Activated CD4-positive, alpha-beta memory T cell treated with anti-CD3 and anti-CD28 coated beads, Interleukin-2, amount 10 ng/mL, durations not matched to agents 7 days and 5 days (primary cell): ENCODE measurements around the gene CFAP20DC. TPM values are rescaled to one million over a fixed set of nuclear protein-coding genes. Genes with fewer than 3 reads are reported as not detected.
"Not testable (repeated sequence)": the region's sequence is repeated elsewhere in the genome, so short reads cannot be mapped to it uniquely, and the experiment has no call there.

Source experiments
- CTCF ChIA-PET: fragments of 350-600 bp; sonication (Branson Sonifier 250); formaldehyde crosslinking; loops from one replicate; lab custom pipeline; 2021; ENCODE audit warnings: antibody characterized with exemption, inconsistent platforms; lab: Charles Lee
- POLR2A ChIA-PET: fragments of 350-600 bp; sonication (Branson Sonifier 250); formaldehyde crosslinking; loops from one replicate; lab custom pipeline; 2021; ENCODE audit warnings: antibody characterized with exemption; lab: Charles Lee
- DNase-seq: peaks from one replicate; pipeline ENCODE4 v3.0.0-alpha.2; 2020
- H3K27ac Mint-ChIP-seq: one replicate; pipeline ENCODE4 v1.8.0; 2021; ENCODE audit warnings: mild to moderate bottlenecking, mixed read lengths
- H3K27me3 Mint-ChIP-seq: one replicate; pipeline ENCODE4 v1.8.0; 2021; ENCODE audit warnings: mixed read lengths
- H3K36me3 Mint-ChIP-seq: one replicate; pipeline ENCODE4 v1.8.0; 2021; ENCODE audit warnings: low read depth, mixed read lengths
- H3K4me1 Mint-ChIP-seq: one replicate; pipeline ENCODE4 v1.8.0; 2021; ENCODE audit warnings: mixed read lengths
- H3K4me3 Mint-ChIP-seq: one replicate; pipeline ENCODE4 v1.8.0; 2021; ENCODE audit warnings: mild to moderate bottlenecking, mixed read lengths
- H3K9me3 Mint-ChIP-seq: one replicate; pipeline ENCODE4 v1.8.0; 2021; ENCODE audit warnings: mixed read lengths
- total RNA-seq, 2 experiments: library from RNA; stranded (reverse); gene quantifications; one replicate each; pipeline ENCODE4 v1.2.3, GENCODE V29; 2021

Gene CFAP20DC
- total RNA-seq, 2 experiments from 2014 or later = 1.4 to 2.2 TPM

- H3K4me1 Mint-ChIP-seq = no peaks in the 10 kb centered on the region
- H3K36me3 Mint-ChIP-seq = no peaks in the 10 kb centered on the region
- ChIA-PET POLR2A (no interaction called here), CTCF (no interaction called here)
- no peaks in the 10 kb centered on the region for H3K27me3 Mint-ChIP-seq
- H3K27ac Mint-ChIP-seq = no peak overlapping the region
- no peak overlapping the region for H3K4me3 Mint-ChIP-seq
- DNase-seq = no peak
- H3K9me3 Mint-ChIP-seq = peaks cover 3% of the 10 kb centered on the region
These were observed 326.7 kb downstream of the CFAP20DC start for GRCh38 chr3:58723173-58723572.

GRCh38 chr3:58722561-58722960 is 327.3 kb downstream of the CFAP20DC start:
- ChIA-PET POLR2A (no interaction called here), CTCF (no interaction called here)
- Mint-ChIP-seq H3K27ac (no peak overlapping the region), H3K4me1 (no peaks in the 10 kb centered on the region), H3K4me3 (no peak overlapping the region), H3K9me3 (peaks cover 3% of the 10 kb centered on the region), H3K27me3 (no peaks in the 10 kb centered on the region), H3K36me3 (no peaks in the 10 kb centered on the region)
- DNase-seq = no peak

GRCh38 chr3:58720526-58720925 is 329.3 kb downstream of the CFAP20DC start:
- no peak overlapping the region for H3K27ac Mint-ChIP-seq
- H3K4me1 Mint-ChIP-seq = no peaks in the 10 kb centered on the region

GRCh38 chr3:58719684-58720083 is 330.1 kb downstream of the CFAP20DC start:
- H3K4me3 Mint-ChIP-seq = no peak overlapping the region
- CTCF ChIA-PET = no interaction called here
- no peaks in the 10 kb centered on the region for H3K36me3 Mint-ChIP-seq
- no peak for DNase-seq
- H3K4me1 Mint-ChIP-seq = no peaks in the 10 kb centered on the region
- POLR2A ChIA-PET = no interaction called here
- H3K9me3 Mint-ChIP-seq = no peaks in the 10 kb centered on the region
- H3K27me3 Mint-ChIP-seq = no peaks in the 10 kb centered on the region
- no peak overlapping the region for H3K27ac Mint-ChIP-seq

More at GRCh38 chr3:58720526-58720925, 329.3 kb downstream of the CFAP20DC start:
- Mint-ChIP-seq H3K4me3 (no peak overlapping the region), H3K27me3 (no peaks in the 10 kb centered on the region), H3K36me3 (no peaks in the 10 kb centered on the region), H3K9me3 (no peaks in the 10 kb centered on the region)
- CTCF ChIA-PET = no interaction called here
- POLR2A ChIA-PET = no interaction called here
- DNase-seq = no peak

GRCh38 chr3:58713715-58714401 is 336.0 kb downstream of the CFAP20DC start:
- no peaks in the 10 kb centered on the region for H3K36me3 Mint-ChIP-seq
- no peak overlapping the region for H3K4me3 Mint-ChIP-seq
- ChIA-PET CTCF (interaction anchor here (0.6 kb wide), 1 partner anchor 1565 kb away, joined by 4 read pairs; no protein-coding TSS in a partner anchor), POLR2A (no interaction called here)
- no peaks in the 10 kb centered on the region for H3K4me1 Mint-ChIP-seq
- peaks cover 3% of the 10 kb centered on the region for H3K9me3 Mint-ChIP-seq
- no peak overlapping the region for H3K27ac Mint-ChIP-seq
- DNase-seq = no peak
- H3K27me3 Mint-ChIP-seq = no peaks in the 10 kb centered on the region

- Mint-ChIP-seq H3K27ac (no peak overlapping the region), H3K36me3 (no peaks in the 10 kb centered on the region), H3K4me1 (no peaks in the 10 kb centered on the region), H3K9me3 (peaks cover 3% of the 10 kb centered on the region), H3K4me3 (no peak overlapping the region), H3K27me3 (no peaks in the 10 kb centered on the region)
- CTCF ChIA-PET = no interaction called here
- DNase-seq = no peak
- POLR2A ChIA-PET = no interaction called here
These were observed 338.0 kb downstream of the CFAP20DC start for GRCh38 chr3:58711871-58712270.

- DNase-seq, H3K27ac Mint-ChIP-seq, H3K27me3 Mint-ChIP-seq, H3K9me3 Mint-ChIP-seq, POLR2A ChIA-PET, H3K4me3 Mint-ChIP-seq, H3K4me1 Mint-ChIP-seq, H3K36me3 Mint-ChIP-seq, CTCF ChIA-PET: not testable (repeated sequence)
These were observed 340.8 kb downstream of the CFAP20DC start for GRCh38 chr3:58708983-58709382.

GRCh38 chr3:58708116-58708791 is 341.6 kb downstream of the CFAP20DC start:
- no peaks in the 10 kb centered on the region for H3K4me1 Mint-ChIP-seq
- ChIA-PET CTCF (no interaction called here), POLR2A (no interaction called here)
- H3K36me3 Mint-ChIP-seq = no peaks in the 10 kb centered on the region
- no peak for DNase-seq
- H3K9me3 Mint-ChIP-seq = peaks cover 3% of the 10 kb centered on the region
- H3K27ac Mint-ChIP-seq = no peak overlapping the region
- no peaks in the 10 kb centered on the region for H3K27me3 Mint-ChIP-seq
- H3K4me3 Mint-ChIP-seq = no peak overlapping the region

- ChIA-PET POLR2A (no interaction called here), CTCF (no interaction called here)
- no peak overlapping the region for H3K27ac Mint-ChIP-seq
- DNase-seq = no peak
- H3K4me1 Mint-ChIP-seq = no peaks in the 10 kb centered on the region
- H3K9me3 Mint-ChIP-seq = peaks cover 3% of the 10 kb centered on the region
- no peak overlapping the region for H3K4me3 Mint-ChIP-seq
- H3K36me3 Mint-ChIP-seq = no peaks in the 10 kb centered on the region
- H3K27me3 Mint-ChIP-seq = no peaks in the 10 kb centered on the region
These were observed 342.4 kb downstream of the CFAP20DC start for GRCh38 chr3:58707390-58707930.

- Mint-ChIP-seq H3K27me3 (peaks cover 4% of the 10 kb centered on the region), H3K36me3 (no peaks in the 10 kb centered on the region), H3K27ac (no peak overlapping the region), H3K4me3 (no peak overlapping the region), H3K9me3 (no peaks in the 10 kb centered on the region), H3K4me1 (no peaks in the 10 kb centered on the region)
- no peak for DNase-seq
- ChIA-PET POLR2A (no interaction called here), CTCF (no interaction called here)
These were observed 343.2 kb downstream of the CFAP20DC start for GRCh38 chr3:58706395-58707167.

GRCh38 chr3:58704745-58705144 is 345.1 kb downstream of the CFAP20DC start:
- POLR2A ChIA-PET = no interaction called here
- no peak for DNase-seq
- no peaks in the 10 kb centered on the region for H3K36me3 Mint-ChIP-seq
- no peaks in the 10 kb centered on the region for H3K9me3 Mint-ChIP-seq
- H3K4me3 Mint-ChIP-seq = no peak overlapping the region
- no peaks in the 10 kb centered on the region for H3K4me1 Mint-ChIP-seq
- CTCF ChIA-PET = no interaction called here
- no peak overlapping the region for H3K27ac Mint-ChIP-seq
- peaks cover 11% of the 10 kb centered on the region for H3K27me3 Mint-ChIP-seq

GRCh38 chr3:58704304-58704703 is 345.5 kb downstream of the CFAP20DC start:
- CTCF ChIA-PET, H3K4me1 Mint-ChIP-seq, H3K4me3 Mint-ChIP-seq, POLR2A ChIA-PET, H3K9me3 Mint-ChIP-seq, H3K36me3 Mint-ChIP-seq, H3K27ac Mint-ChIP-seq, DNase-seq: not testable (repeated sequence)
- H3K27me3 Mint-ChIP-seq = peaks cover 11% of the 10 kb centered on the region

GRCh38 chr3:58698246-58698645 is 351.6 kb downstream of the CFAP20DC start:
- Mint-ChIP-seq H3K27ac (no peak overlapping the region), H3K36me3 (no peaks in the 10 kb centered on the region), H3K4me1 (peaks cover 4% of the 10 kb centered on the region), H3K4me3 (no peak overlapping the region), H3K27me3 (peaks cover 11% of the 10 kb centered on the region), H3K9me3 (no peaks in the 10 kb centered on the region)
- CTCF ChIA-PET = no interaction called here
- POLR2A ChIA-PET = no interaction called here
- DNase-seq = no peak
